Activated effector memory CD4-positive, alpha-beta T cell treated with anti-CD3 and anti-CD28 coated beads, Interleukin-2, amount 50 U/mL, for 16 hours (primary cell): ENCODE data around the gene EDARADD.
"Not testable (repeated sequence)": the region's sequence is repeated elsewhere in the genome, so short reads cannot be mapped to it uniquely, and the experiment has no call there.

Experiments
- DNase-seq: peaks from one replicate; pipeline ENCODE4 v3.0.0-alpha.2; 2020

EDARADD gene

GRCh38 chr1:236393681-236394481, at the start of gene EDARADD:
Gene EDARADD, plus strand, starts transcription at chr1:236394286. Its CDS starts 159 bp downstream, at chr1:236394445.
- peak; percentile 54 for DNase-seq

- DNase-seq: no peak
Observed at GRCh38 chr1:236345728-236346127, 48.4 kb upstream of the EDARADD start.

GRCh38 chr1:236348071-236348470, 46.0 kb upstream of the EDARADD start:
- no peak for DNase-seq

- DNase-seq: no peak
Observed at GRCh38 chr1:236350308-236350707, 43.8 kb upstream of the EDARADD start.

- DNase-seq: no peak
Observed at GRCh38 chr1:236351875-236352573, 42.1 kb upstream of the EDARADD start.

GRCh38 chr1:236352747-236353146, 41.3 kb upstream of the EDARADD start:
- not testable (repeated sequence) for DNase-seq

- no peak for DNase-seq
Observed at GRCh38 chr1:236353813-236354212, 40.3 kb upstream of the EDARADD start.

- DNase-seq: no peak
Observed at GRCh38 chr1:236354330-236355147, 39.5 kb upstream of the EDARADD start.

- no peak for DNase-seq
Observed at GRCh38 chr1:236356141-236356540, 37.9 kb upstream of the EDARADD start.

- DNase-seq: no peak
Observed at GRCh38 chr1:236361909-236362590, 32.0 kb upstream of the EDARADD start.

GRCh38 chr1:236363237-236363636, 30.8 kb upstream of the EDARADD start:
- no peak for DNase-seq

GRCh38 chr1:236365999-236366570, 28.0 kb upstream of the EDARADD start:
- DNase-seq: no peak

GRCh38 chr1:236366681-236367080, 27.4 kb upstream of the EDARADD start:
- not testable (repeated sequence) for DNase-seq

- no peak for DNase-seq
Observed at GRCh38 chr1:236370420-236370819, 23.7 kb upstream of the EDARADD start.

GRCh38 chr1:236371083-236371482, 23.0 kb upstream of the EDARADD start:
- no peak for DNase-seq

GRCh38 chr1:236377832-236378535, 16.1 kb upstream of the EDARADD start:
- no peak for DNase-seq

- DNase-seq: no peak
Observed at GRCh38 chr1:236381565-236382158, 12.4 kb upstream of the EDARADD start.

- no peak for DNase-seq
Observed at GRCh38 chr1:236388332-236388731, 5.8 kb upstream of the EDARADD start.

- DNase-seq: no peak
Observed at GRCh38 chr1:236389253-236389652, 4.8 kb upstream of the EDARADD start.

- peak; percentile 33 for DNase-seq
Observed at GRCh38 chr1:236391008-236391407, 3.1 kb upstream of the EDARADD start.

- no peak for DNase-seq
Observed at GRCh38 chr1:236392182-236392581, 1.9 kb upstream of the EDARADD start.
